Skeletal muscle satellite cell (primary cell): ENCODE measurements around the gene NHLRC4.
"Not testable (repeated sequence)": the region's sequence is repeated elsewhere in the genome, so short reads cannot be mapped to it uniquely, and the experiment has no call there.

ENCODE experiments used
- H3K27me3 ChIP-seq: 2 replicates; pipeline ENCODE4 v1.7.0; 2013; ENCODE audit warnings: low read length; ENCODE audit not compliant: control insufficient read depth, insufficient read depth
- H3K36me3 ChIP-seq: 2 replicates; pipeline ENCODE4 v1.7.0; 2013; ENCODE audit warnings: mild to moderate bottlenecking, control low read depth, low read length; ENCODE audit not compliant: insufficient read depth
- H3K4me1 ChIP-seq: 2 replicates; pipeline ENCODE4 v1.7.0; 2013; ENCODE audit warnings: low read length; ENCODE audit not compliant: control insufficient read depth, insufficient read depth
- H3K4me2 ChIP-seq: 2 replicates; pipeline ENCODE4 v1.7.0; 2013; ENCODE audit warnings: mild to moderate bottlenecking, low read length
- H3K4me3 ChIP-seq: 2 replicates; pipeline ENCODE4 v1.7.0; 2013; ENCODE audit warnings: low read length
- H3K9ac ChIP-seq: 2 replicates; pipeline ENCODE4 v1.7.0; 2013; ENCODE audit warnings: mild to moderate bottlenecking, low read depth, low read length, moderate library complexity
- H3K9me3 ChIP-seq: replicated peaks from 2 replicates; pipeline ENCODE4 v1.7.0; 2013; ENCODE audit warnings: mild to moderate bottlenecking, control low read depth, low read length

The NHLRC4 gene

GRCh38 chr16:591892-592517 is 25.2 kb downstream of the NHLRC4 start:
- Histone ChIP-seq H3K27me3 (no peaks in the 10 kb centered on the region), H3K4me2 (no peak overlapping the region), H3K4me1 (peaks cover 23% of the 10 kb centered on the region), H3K9me3 (no peaks in the 10 kb centered on the region), H3K36me3 (peaks cover 4% of the 10 kb centered on the region), H3K9ac (no peak overlapping the region), H3K4me3 (no peak overlapping the region)

DNA sequence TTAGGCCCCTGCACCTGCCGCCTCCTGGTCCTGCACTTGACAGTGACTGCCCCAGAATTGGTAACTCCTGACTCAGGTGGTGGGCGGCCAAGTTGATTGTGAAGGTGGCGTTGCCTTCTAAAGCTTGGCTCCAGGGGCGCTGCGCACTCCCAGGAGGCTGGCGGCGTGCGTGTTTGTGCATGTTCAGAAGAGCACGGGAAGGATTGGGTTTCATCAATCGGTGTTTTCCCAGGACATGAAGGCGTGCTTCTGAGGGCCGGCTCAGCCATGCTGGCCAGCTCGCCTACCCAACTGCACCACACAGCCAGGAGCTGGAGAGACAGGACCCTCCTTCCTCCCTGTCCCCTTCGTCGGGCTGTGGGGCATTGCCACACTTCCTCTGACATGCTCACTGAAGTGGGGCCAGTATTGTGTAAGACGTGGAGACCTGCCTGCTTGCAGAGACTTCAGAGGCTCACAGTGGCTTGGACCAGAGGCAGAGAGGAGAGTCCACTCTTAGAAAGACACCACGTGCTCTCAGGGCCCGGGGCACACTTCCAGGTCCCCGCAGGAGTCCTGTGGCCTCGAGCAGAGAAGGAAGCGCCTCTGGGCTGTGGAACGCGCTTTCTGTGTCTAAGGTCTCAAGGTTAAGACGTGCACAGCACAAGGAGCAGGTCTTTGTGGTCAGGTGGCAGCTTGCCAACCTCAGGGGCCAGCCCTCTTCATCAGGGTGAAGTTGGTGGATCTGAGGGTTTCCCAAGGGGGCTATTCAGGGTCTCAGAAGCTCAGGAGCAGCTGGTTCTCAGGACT is 25.9 kb downstream of the NHLRC4 start:
- no peaks in the 10 kb centered on the region for H3K27me3 ChIP-seq
- H3K9ac ChIP-seq: no peak overlapping the region
- H3K36me3 ChIP-seq: peaks cover 4% of the 10 kb centered on the region
- no peak overlapping the region for H3K4me2 ChIP-seq
- peaks cover 19% of the 10 kb centered on the region for H3K4me1 ChIP-seq
- no peaks in the 10 kb centered on the region for H3K9me3 ChIP-seq
- no peak overlapping the region for H3K4me3 ChIP-seq

GRCh38 chr16:593406-593805 is 26.6 kb downstream of the NHLRC4 start:
- Histone ChIP-seq H3K9ac (no peak overlapping the region), H3K4me1 (peaks cover 12% of the 10 kb centered on the region), H3K4me3 (no peak overlapping the region), H3K4me2 (no peak overlapping the region), H3K9me3 (no peaks in the 10 kb centered on the region), H3K27me3 (no peaks in the 10 kb centered on the region), H3K36me3 (peaks cover 4% of the 10 kb centered on the region)

DNA sequence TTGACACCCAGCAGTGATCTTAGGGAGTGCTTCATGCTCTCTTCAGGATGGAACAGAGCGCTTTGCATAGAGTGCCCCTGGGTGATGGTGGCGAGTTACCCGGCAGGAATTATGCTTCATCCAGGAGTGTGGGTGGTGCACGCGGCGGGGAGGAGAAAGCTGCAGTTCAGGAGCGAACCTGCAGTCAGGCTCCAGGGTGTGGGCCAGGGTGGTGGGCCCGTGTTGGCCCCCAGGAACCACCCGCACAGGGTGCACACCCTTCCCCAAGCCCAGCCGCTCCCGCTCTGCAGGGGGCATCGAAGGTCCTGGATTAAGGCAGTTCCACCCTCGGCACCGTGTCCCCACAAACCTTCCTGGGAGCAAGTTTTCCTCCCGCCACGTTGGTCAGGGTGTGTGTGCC is 27.0 kb downstream of the NHLRC4 start:
- Histone ChIP-seq H3K4me2 (no peak overlapping the region), H3K9me3 (no peaks in the 10 kb centered on the region), H3K36me3 (peaks cover 5% of the 10 kb centered on the region), H3K4me3 (no peak overlapping the region), H3K9ac (no peak overlapping the region), H3K27me3 (no peaks in the 10 kb centered on the region), H3K4me1 (peaks cover 11% of the 10 kb centered on the region)

GRCh38 chr16:595094-595528 is 28.3 kb downstream of the NHLRC4 start:
- Histone ChIP-seq H3K9me3 (no peaks in the 10 kb centered on the region), H3K27me3 (no peaks in the 10 kb centered on the region), H3K4me2 (no peak overlapping the region), H3K9ac (no peak overlapping the region), H3K4me1 (peaks cover 11% of the 10 kb centered on the region), H3K4me3 (no peak overlapping the region), H3K36me3 (peaks cover 9% of the 10 kb centered on the region)

DNA sequence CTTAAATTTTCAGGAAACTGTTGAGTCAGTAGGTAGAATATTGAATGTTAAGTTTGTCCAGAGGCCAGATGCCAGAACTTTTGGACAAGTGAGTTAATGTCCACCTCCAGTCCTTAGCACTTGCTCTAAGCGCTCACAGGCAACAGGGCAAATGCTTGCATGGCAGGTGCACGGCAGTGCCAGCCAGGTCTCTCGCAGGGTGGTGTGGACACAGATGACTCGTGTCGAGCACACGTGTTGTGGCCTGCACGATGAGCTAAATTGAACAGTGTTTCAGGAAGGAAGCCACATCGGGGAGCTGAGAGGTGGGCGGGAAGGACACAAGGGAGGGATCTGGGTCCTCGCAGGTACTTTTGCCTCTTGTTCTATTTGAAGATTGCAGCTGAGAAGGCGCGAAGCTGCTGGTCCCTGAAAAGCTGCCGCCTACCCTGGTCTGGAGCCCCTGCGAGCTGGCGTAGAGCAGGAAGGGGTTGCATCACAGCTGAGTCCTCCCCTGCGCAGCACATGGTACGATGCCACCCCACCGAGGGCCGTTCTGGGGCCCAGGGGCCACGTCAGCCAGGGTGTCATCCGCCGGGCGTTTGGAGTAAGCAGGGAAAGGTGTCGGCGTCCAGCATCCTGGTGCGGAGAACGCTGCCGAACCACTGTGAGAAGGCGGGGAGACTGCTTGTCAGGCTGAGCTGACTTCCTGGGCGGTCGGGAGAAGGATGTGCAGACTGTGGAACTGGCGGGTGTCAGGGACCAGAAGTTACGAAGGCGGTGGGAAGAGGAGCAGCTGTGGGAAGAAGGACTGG is 29.3 kb downstream of the NHLRC4 start:
- H3K27me3 ChIP-seq: no peaks in the 10 kb centered on the region
- peaks cover 3% of the 10 kb centered on the region for H3K4me1 ChIP-seq
- peaks cover 9% of the 10 kb centered on the region for H3K36me3 ChIP-seq
- H3K4me2 ChIP-seq: no peak overlapping the region
- no peak overlapping the region for H3K4me3 ChIP-seq
- no peak overlapping the region for H3K9ac ChIP-seq
- H3K9me3 ChIP-seq: no peaks in the 10 kb centered on the region

- Histone ChIP-seq H3K9ac (no peak overlapping the region), H3K9me3 (no peaks in the 10 kb centered on the region), H3K4me3 (no peak overlapping the region), H3K4me1 (peaks cover 2% of the 10 kb centered on the region), H3K27me3 (no peaks in the 10 kb centered on the region), H3K36me3 (peaks cover 9% of the 10 kb centered on the region), H3K4me2 (no peak overlapping the region)
Observed at GRCh38 chr16:596736-597060, 29.9 kb downstream of the NHLRC4 start.

- H3K4me1 ChIP-seq, H3K36me3 ChIP-seq, H3K27me3 ChIP-seq, H3K4me3 ChIP-seq, H3K9ac ChIP-seq, H3K9me3 ChIP-seq, H3K4me2 ChIP-seq: not testable (repeated sequence)
Observed at GRCh38 chr16:597655-598054, 30.9 kb downstream of the NHLRC4 start.

DNA sequence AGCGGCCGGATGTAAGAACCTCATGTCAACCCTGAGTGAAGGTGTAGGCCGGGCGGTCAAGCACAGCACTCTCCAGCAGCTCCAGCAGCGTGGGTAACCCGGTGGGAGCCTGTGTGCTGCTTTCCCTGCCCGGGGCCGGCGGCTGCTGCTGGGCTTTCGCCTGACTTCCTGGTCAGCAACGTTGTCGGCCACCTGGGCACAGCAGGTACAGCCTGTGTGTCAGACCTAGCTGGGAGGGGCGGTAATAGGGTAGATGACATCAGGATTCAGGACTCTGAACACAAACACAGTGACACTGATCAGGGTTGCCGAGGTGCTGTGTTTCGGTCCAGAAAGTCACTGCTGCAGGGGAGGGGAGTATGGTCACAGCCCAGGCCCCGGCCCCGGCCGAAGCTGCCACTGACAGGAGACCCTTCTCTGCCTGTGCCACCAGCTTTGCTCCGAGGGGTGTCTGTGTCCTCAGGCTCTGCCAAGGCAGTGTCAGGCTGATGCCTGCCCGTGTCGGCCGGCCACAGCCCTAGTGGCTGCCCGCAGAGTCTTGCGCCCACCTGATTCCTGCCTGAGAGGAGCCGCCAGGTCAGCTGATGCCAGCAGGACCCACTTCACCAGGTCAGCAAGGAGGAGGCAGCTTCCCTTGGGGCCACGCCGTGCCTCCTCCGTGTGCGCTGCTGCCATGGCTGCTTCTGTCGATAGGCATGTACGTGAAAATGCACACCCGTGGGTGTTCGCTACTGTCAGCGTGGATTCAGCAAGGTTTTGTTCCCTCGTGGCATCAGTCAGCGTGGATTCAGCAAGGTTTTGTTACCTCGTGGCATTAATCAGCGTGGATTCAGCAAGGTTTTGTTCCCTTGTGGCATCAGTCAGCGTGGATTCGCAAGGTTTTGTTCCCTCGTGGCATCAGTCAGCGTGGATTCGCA is 32.3 kb downstream of the NHLRC4 start:
- Histone ChIP-seq H3K36me3 (peaks cover 5% of the 10 kb centered on the region), H3K4me3 (no peak overlapping the region), H3K4me1 (no peaks in the 10 kb centered on the region), H3K9ac (no peak overlapping the region), H3K9me3 (no peaks in the 10 kb centered on the region), H3K27me3 (no peaks in the 10 kb centered on the region), H3K4me2 (no peak overlapping the region)

GRCh38 chr16:600781-601180 is 34.0 kb downstream of the NHLRC4 start:
- Histone ChIP-seq H3K4me2 (no peak overlapping the region), H3K9me3 (no peaks in the 10 kb centered on the region), H3K4me1 (no peaks in the 10 kb centered on the region), H3K36me3 (peaks cover 5% of the 10 kb centered on the region), H3K4me3 (no peak overlapping the region), H3K27me3 (no peaks in the 10 kb centered on the region), H3K9ac (no peak overlapping the region)

GRCh38 chr16:603933-604332 is 37.1 kb downstream of the NHLRC4 start:
- H3K4me1 ChIP-seq: no peaks in the 10 kb centered on the region
- no peaks in the 10 kb centered on the region for H3K9me3 ChIP-seq
- no peak overlapping the region for H3K4me2 ChIP-seq
- no peak overlapping the region for H3K9ac ChIP-seq
- no peaks in the 10 kb centered on the region for H3K27me3 ChIP-seq
- peaks cover 3% of the 10 kb centered on the region for H3K36me3 ChIP-seq
- H3K4me3 ChIP-seq: no peak overlapping the region
